Measurements from ENCODE around the gene ZNF436. TPM values are rescaled to one million over a fixed set of nuclear protein-coding genes. Genes with fewer than 3 reads are reported as not detected.

Gene ZNF436
- total RNA-seq, 4 donors from 2014 or later: 6.0 to 7.1 (median 6.8) TPM

DNA sequence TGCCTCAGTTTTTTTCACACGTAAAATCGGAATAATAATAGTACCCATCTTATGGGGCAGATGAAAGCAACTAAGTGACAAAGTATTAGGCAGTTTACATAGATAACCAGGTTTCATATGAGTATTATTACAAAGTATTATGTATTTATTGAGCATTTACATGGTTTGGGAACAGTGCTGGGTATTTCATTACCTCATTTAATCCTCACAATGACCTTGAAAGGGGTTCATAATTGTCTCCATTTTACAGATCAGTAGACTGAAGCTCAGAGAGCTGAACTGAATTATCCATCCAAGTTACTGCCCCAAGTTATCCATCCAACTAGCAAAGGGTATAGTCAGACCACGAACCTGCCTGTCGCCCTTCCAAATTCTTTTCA is 33.7 kb upstream of the ZNF436 start:
- intact Hi-C loops (cut with DNase I; ENCODE audit: low total_unique reads): loop anchor here (2.0 to 5.0 kb wide), 2 partner anchors 35 to 76 kb away; partner anchors contain the start of gene ZNF436
- peak overlapping the region; percentile 79 to 85 (median 84) for H3K27ac ChIP-seq

DNA sequence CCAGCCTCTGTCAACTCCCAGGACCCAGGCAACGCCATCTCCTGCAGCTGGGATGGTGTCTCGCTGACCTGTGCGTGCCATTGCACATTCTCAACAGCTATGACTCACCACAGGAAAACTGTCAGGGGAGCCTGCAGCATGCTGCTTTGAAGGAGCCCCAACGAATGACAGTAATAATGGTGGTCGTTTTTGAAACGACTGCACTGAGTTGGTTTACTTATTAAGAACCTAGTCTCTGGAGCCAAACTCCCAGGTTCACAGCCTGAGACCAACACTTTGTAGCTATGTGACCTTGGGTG is 33.4 kb upstream of the ZNF436 start:
- intact Hi-C loops (cut with DNase I; ENCODE audit: low total_unique reads): loop anchor here (2.0 to 5.0 kb wide), 2 partner anchors 34 to 76 kb away; partner anchors contain the start of gene ZNF436
- TF ChIP-seq POLR2A (IDR thresholded peaks at IDR 0.05): no peak
- TF ChIP-seq, protein P1, sequence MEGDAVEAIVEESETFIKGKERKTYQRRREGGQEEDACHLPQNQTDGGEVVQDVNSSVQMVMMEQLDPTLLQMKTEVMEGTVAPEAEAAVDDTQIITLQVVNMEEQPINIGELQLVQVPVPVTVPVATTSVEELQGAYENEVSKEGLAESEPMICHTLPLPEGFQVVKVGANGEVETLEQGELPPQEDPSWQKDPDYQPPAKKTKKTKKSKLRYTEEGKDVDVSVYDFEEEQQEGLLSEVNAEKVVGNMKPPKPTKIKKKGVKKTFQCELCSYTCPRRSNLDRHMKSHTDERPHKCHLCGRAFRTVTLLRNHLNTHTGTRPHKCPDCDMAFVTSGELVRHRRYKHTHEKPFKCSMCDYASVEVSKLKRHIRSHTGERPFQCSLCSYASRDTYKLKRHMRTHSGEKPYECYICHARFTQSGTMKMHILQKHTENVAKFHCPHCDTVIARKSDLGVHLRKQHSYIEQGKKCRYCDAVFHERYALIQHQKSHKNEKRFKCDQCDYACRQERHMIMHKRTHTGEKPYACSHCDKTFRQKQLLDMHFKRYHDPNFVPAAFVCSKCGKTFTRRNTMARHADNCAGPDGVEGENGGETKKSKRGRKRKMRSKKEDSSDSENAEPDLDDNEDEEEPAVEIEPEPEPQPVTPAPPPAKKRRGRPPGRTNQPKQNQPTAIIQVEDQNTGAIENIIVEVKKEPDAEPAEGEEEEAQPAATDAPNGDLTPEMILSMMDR (IDR thresholded peaks at IDR 0.05 in 4 of 5, conservative IDR thresholded peaks at IDR 0.05 in 1 of 5): no peak
- in situ Hi-C loops (cut with MboI; ENCODE audit: low sequenced_read_pairs in 4 of 4): loop anchor here in 2 of 4 donors (10.0 kb wide), 2 partner anchors 58 to 68 kb away; partner anchors contain the start of gene HNRNPR (in 1 of the 2)
- DNase-seq (no peak), ATAC-seq (no peak)
- Histone ChIP-seq H3K27me3 (no peaks in the 10 kb centered on the region), H3K4me1 (peaks cover 35 to 60% of the 10 kb centered on the region in 2 donors), H3K36me3 (peaks cover 0 to 10% of the 10 kb centered on the region in 2 donors), H3K9me3 (no peaks in the 10 kb centered on the region), H3K4me3 (no peak overlapping the region), H3K27ac (peak overlapping the region; percentile 79 to 85 (median 84))

More for the DNA sequence above, 33.7 kb upstream of the ZNF436 start:
- peaks cover 0 to 14% of the 10 kb centered on the region in 2 donors for H3K36me3 ChIP-seq
- H3K4me3 ChIP-seq: no peak overlapping the region
- TF ChIP-seq, protein P1 (IDR thresholded peaks at IDR 0.05 in 4 of 5, conservative IDR thresholded peaks at IDR 0.05 in 1 of 5): no peak
- no peak for TF ChIP-seq POLR2A (IDR thresholded peaks at IDR 0.05)
- no peak for ATAC-seq
- in situ Hi-C loops (cut with MboI; ENCODE audit: low sequenced_read_pairs in 4 of 4): loop anchor here in 2 of 4 donors (10.0 kb wide), 2 partner anchors 59 to 69 kb away; partner anchors contain the start of gene HNRNPR (in 1 of the 2)
- H3K9me3 ChIP-seq: no peaks in the 10 kb centered on the region
- peaks cover 32 to 58% of the 10 kb centered on the region in 2 donors for H3K4me1 ChIP-seq
- no peaks in the 10 kb centered on the region for H3K27me3 ChIP-seq
- DNase-seq: no peak

DNA sequence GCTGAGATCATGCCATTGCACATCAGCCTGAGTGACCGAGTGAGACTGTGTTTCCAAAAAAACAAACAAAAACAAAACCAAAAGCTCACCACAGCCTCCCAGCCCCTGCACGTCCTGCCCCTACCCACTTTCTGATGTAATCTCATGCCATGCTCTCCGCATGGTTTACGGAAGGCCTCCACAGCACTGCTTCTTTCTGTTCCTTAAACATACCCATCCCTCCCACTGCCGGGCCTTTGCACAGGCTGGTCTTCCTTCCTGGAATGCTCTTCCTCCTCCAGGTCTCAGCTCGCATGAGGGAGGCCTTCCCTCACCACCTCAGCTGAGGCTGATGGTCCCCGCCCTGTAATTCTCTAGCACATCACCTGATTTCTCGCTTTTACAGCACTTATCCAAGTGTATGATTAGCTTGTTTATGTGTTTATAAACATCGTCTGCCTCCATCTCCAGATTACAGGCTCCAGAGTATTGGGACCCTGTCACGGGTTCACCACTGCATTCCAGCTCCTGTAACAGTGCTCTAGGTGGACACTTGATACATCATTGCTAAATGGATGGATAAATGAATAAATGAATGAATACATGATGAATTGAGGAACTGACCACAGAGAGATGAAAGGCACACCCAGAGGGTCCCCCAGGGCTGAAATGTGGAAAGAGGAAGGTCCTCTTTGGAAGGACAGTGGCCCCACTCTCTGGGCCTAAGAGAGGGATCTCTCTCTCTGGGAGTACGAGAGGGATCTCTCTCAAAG is 32.8 kb upstream of the ZNF436 start:
- ATAC-seq (no peak), DNase-seq (no peak)
- Histone ChIP-seq H3K36me3 (peaks cover 0 to 7% of the 10 kb centered on the region in 2 donors), H3K9me3 (no peaks in the 10 kb centered on the region), H3K4me3 (no peak overlapping the region), H3K27ac (peak overlapping the region; percentile 79 to 85 (median 84)), H3K27me3 (no peaks in the 10 kb centered on the region), H3K4me1 (peaks cover 36 to 61% of the 10 kb centered on the region in 2 donors)
- in situ Hi-C loops (cut with MboI; ENCODE audit: low sequenced_read_pairs in 4 of 4): loop anchor here in 2 of 4 donors (10.0 kb wide), 2 partner anchors 58 to 68 kb away; partner anchors contain the start of gene HNRNPR (in 1 of the 2)
- no peak for TF ChIP-seq POLR2A (IDR thresholded peaks at IDR 0.05)
- TF ChIP-seq, protein P1 (IDR thresholded peaks at IDR 0.05 in 4 of 5, conservative IDR thresholded peaks at IDR 0.05 in 1 of 5): no peak
- intact Hi-C loops (cut with DNase I; ENCODE audit: low total_unique reads): loop anchor here (2.0 to 5.0 kb wide), 2 partner anchors 34 to 75 kb away; partner anchors contain the start of gene ZNF436

DNA sequence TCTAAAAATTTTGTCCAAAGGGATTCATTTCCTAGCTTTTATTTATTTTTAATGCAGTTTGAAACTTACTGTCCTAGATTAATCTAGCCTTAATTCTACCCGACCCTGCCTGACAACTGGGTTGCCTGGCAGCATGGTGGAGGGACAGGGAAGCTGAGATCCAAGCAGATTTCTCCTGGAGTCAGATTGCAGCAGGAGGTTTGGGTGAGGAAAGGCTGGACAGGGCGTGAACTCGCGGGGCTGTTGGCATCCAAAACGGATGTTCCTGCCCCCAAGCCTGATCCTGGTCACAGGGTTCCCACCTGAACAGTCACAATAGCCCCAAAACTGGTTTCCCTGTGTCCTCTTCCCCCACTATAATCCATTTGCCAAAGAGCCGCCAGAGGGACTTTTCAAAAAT is 31.7 kb upstream of the ZNF436 start:
- ATAC-seq (peak; percentile 77 to 81), DNase-seq (peak; percentile 49 to 66)
- intact Hi-C loops (cut with DNase I; ENCODE audit: low total_unique reads) (loop anchor here (5.0 kb wide), 1 partner anchor 74 kb away; no protein-coding TSS in a partner anchor), in situ Hi-C loops (cut with MboI; ENCODE audit: low sequenced_read_pairs in 4 of 4) (loop anchor here in 2 of 4 donors (10.0 kb wide), 2 partner anchors 57 to 67 kb away; partner anchors contain the start of gene HNRNPR (in 1 of the 2))
- Histone ChIP-seq H3K27ac (peak overlapping the region; percentile 79 to 85 (median 84)), H3K4me1 (peaks cover 36 to 61% of the 10 kb centered on the region in 2 donors), H3K4me3 (no peak overlapping the region), H3K27me3 (no peaks in the 10 kb centered on the region), H3K36me3 (peaks cover 0 to 5% of the 10 kb centered on the region in 2 donors), H3K9me3 (no peaks in the 10 kb centered on the region)
- TF ChIP-seq, protein P1 (IDR thresholded peaks at IDR 0.05 in 4 of 5, conservative IDR thresholded peaks at IDR 0.05 in 1 of 5): no peak
- no peak for TF ChIP-seq POLR2A (IDR thresholded peaks at IDR 0.05)
